Amygdala (tissue), 56 donors: ENCODE data around the gene TXNDC17.
A peak's percentile ranks its signal among the peaks of the same experiment; 100 is the strongest.
"Not testable (repeated sequence)": the region's sequence is repeated elsewhere in the genome, so short reads cannot be mapped to it uniquely, and the experiment has no call there.

Source experiments
- DNase-seq, 56 donors: peaks; one replicate each; lab custom pipeline; 2025; lab: John Stamatoyannopoulos, UW

TXNDC17 gene

DNA sequence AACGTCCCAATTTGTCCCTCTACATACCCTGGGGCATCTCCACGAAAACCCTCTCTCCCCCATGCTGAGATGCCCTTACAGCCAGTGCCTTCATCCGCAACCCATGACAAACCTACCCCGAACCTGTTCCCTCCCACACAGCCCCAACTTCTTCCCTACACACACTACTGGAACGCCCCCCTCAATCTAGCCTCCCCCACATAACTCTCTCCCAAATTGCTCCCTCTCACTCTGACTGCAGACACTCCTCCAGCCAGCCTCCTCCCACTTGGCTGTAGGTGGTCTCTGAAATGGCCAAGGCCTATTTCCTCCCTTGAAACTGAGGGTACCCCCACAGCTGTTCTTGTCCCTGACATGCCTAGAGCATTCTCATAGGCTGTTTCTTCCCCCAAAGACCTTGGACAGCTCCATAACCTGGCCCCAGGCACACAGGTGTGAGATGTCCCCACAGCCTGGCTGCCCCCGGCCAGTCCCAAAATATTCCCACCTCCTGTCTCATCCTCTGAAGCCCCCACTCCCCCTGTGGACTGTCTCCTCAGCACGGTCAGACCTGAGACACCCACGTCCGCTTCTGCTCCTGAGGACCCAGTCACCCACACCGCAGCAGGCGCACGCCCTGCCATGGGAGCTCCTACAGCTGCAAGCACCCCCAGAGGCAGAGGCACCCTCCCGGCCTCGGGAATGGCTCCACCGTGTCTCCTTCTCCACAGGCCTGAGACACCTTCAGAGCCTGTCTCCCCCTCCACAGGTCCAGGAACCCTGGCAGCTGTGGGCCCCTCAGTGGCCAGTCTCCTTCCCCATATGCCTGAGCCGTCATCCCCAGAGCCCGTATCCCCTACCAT lies 4.0 kb upstream of the TXNDC17 start:
- DNase-seq, result no peak

DNA sequence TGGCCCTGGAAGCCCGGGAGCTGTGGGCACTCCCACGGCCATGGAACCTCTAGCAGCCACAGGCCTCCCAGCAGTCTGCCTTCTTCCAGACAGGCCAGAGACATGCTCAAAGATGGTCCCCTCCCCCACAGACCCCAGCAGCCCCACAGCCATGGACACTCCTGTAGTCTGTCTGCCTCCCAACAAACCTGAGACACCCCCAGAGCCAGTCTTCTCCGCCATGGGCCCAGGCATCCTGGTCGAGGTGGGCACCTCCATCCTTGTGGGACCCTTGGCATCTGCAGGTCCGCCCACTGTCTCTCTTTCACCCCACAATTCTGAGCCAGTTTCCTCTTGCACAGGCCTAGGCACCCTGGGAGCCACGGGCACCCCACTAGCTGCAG lies 3.4 kb upstream of the TXNDC17 start:
- DNase-seq, result no peak

DNA sequence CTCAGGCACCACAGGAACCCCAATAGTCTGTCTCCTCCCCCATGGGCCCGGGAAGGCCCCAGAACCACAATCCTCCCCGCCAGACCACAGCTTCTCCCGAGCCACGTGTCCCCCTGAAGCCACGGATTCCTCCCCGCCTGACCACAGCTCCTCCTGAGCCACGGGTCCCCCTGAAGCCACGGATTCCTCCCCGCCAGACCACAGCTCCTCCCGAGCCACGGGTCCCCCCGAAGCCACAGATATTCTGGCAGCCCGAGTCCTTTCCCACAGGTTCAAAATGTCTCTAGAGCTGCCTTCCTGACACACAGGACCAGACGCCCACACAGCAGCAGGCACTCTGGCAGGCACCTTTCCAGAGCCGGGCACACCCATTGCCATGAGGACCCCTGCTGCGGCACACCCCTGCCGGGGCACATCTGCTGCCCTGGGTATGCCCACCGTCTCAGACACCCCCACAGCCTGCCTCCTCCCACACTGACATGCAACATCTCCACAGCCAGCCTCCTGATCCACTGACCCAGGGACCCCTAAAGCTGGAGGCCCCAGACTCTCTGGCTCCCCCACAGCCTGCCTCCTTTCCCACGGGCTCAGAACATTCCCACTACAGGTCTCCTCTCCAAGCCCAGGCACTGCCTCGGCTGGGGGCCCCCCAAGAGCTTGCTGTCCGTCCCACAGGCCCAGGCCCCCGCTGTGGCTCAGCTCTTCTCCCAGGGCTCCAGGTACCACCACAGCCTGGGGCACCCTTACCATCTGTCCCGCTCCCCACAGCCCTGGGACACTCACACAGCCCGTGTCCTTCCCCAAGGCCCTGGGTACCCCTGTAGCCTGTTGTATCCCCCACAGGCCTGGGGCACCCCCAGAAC lies 2.6 kb upstream of the TXNDC17 start:
- no peak for DNase-seq

DNA sequence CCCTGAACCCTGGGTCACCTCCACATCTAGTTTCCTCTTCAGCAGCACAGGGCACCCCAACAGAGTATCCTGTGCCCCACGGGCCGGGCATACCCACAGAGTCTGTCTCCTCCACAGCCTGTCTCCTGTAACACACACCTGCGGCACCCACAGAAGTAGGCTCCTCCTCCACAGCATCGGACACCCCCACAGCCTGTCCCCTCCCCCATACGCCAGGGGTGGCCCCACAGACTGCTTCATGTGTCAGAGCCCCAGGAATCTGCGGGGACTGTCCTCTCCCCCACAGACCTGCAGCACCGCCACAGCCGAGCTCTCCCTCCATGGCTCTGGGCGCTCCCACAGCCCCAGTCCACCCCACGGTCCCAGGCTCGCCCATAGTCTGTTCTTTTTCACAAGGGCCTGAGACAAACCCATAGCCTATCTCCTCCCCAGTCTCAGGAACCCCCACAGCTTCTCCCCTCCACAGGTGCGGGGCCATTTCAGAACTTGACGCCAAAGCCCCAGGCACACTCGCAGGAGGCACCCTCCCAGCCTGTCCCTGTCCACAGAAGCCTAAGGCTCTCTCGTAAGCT lies 1.8 kb upstream of the TXNDC17 start:
- DNase-seq, result peak in 1 of 56 donors; percentile 11

DNA sequence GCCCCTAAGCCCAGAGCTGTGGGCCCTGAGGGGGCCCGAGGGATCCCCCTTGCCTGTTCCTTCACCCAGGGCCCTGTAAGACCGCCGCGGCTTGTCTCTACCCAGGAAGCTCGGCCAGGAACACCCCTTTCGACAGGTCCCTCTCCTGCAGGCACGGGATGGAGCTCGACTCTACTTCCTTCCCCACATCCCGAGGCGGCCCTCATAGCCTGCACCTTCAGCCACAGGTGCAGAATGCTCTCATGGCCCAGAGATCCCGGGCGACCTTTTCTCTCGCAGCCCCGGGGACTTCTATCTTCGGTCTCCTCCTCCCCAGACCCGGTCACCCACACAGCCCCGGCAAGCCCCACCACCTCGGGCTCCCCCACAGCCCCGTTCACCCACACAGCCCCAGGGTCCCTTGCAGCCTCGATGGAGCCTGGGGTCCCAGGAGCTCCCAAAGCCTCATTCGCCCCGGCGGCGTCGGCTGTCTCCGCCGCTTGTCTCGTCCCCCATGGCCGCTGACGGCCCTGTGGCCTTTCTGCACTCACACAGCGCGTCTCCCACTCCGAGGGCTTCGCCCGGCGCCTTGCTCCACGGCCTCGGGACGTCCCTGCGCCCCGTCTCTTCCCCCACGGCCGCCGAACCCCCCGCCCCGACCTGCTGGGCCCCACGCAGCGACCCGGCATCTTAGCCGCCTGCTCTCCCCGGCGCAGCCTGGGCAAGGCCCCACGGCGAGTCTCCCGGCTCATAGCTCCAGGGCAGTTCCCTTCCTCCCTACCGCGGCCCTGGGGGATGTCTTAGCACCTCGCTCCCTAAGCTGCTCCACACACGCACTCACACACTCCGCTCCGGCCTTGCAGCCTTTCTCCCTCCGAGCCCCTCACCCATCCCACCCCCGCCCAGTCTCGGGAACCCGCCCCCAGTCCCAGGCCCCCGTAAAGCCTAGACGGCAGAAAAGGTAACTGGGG lies 999 bp upstream of the TXNDC17 start:
- DNase-seq, result peak in 2 of 56 donors; percentile 75 to 81

DNA sequence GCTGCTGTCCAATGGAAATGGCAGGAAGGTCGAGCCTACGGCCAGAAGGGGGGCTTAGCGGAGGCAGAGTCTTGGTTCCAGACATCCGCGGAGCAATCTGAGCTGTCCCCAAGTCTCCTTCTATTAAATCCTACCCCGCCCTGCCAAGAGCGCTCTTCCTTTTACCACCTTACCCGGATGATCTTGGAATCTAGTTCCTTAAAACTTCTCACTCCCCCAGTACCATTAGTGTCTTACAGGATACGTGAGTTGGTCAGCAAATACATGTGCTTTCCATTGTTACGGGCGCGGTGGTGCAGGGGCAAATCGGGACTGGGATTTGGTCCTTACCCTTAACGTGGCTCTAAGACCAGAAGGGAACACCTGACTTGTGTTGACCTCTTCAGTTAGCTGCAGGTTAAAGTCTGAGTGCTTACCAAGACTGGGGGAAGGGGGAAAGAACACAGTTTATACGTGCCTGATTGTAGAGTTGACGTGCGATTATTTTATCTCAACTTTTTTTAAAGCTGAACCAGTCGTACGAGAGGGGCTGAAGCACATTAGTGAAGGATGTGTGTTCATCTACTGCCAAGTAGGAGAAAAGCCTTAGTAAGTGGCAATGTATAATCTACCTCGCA lies 495 bp downstream of the TXNDC17 start:
- peak in 1 of 56 donors; percentile 57 for DNase-seq

DNA sequence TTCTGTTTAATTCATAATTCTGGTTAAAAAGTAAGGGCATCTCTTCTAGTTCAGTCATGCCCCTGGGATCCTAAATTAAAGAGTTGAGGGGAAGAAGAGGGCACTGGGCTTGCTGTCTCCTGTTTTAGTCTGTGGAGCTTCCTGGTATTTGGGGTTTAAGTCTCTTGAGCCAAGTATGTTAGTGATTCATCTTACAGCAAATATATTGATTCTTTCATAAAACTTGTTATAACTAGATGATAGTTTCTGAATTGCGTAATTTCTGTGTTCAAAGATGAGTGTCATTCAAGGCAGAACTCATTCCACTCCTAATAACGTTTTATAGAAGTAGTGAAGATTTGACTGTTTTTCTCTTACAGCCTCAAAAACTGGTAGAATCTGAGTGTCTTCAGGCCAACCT lies 1.7 kb downstream of the TXNDC17 start:
- no peak for DNase-seq

DNA sequence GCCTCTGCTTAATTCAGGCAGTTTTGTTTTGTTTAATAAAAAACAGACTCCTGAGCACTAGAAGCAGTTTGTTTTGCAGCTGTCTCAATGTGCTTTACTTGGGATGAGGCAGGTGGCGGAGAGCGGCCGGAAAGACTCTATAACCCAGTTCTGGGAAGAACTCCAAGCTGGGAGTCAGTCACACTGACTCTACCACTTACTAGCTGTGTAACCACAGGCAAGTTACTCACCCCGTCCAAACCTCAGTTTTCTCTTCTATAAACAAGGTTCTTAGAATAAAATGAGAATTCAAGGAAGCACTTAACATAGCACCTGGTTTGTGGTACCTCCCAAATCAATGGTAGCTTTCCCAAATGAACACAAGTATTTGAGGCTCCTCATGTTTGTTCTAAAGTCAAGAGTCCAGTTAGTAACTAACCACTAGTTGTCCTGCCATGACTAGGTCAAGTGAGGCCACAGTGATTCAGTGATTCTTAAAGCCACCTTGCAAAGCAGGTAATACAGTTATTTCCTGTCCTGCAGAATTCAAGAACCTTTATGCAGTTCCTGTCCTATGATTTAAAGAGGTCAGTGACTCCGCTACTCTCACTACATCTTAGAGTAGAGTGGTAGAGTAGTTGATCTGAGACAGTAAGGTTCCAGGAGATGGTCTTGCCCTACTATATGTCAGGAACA lies 2.7 kb downstream of the TXNDC17 start:
- no peak for DNase-seq

DNA sequence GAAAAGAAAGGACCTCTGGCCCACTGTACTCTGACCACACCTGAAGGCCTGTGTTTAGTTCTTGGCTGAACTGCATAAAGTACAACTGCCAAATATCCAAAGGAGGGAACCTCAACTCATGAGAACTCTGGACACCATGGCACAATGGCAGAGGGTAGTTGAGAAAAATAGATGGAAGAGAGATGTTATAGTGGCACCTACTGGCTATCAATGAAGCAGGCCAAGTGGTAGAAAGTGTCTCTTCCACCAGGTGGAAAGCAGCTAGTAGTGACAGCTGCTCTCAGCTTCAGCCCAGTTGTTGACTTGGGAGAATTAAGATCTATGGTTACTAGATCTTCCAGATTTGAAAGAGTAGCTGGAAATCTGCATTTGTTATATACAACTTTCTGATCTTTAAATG lies 7.3 kb downstream of the TXNDC17 start:
- DNase-seq, result no peak

DNA sequence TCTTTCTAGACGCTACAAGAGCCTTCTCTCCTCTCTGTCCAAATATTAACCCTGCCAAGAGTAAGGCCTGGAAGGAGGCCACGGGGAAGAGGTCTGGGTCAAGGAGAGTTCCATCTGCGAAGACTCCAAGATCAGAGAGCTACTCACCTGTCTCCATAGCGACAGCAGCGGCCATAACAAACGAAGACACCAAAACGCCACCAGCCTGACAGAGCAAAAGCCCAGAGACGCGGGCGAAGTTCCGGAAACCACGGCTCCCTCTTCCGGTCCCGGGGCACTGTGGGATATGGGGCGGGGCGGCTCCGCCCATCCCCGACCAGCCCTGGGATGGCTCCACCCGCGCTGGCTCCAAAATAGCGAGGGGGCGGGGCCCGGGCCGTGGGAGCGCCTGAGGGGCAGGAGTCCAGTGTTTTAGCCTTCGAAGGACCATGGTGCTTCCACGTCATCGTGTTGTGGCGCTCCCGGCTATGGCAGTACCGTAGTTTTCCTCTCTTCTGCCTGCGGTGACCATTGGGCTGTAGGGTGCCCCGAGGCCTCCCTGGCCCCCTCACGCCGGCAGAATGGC lies 10.6 kb downstream of the TXNDC17 start, which contains the start of the genes C17orf100 and MED31:
TSS of gene C17orf100 (plus strand) at position 409 of the 565 bp plus-strand sequence. CDS start at position 561, 152 bp downstream.
TSS of gene MED31 (minus strand) at position 252 of the 565 bp plus-strand sequence. CDS start at position 175, 77 bp downstream.
- DNase-seq, result peak in 55 of 56 donors; percentile 24 to 95 (median 88)

DNA sequence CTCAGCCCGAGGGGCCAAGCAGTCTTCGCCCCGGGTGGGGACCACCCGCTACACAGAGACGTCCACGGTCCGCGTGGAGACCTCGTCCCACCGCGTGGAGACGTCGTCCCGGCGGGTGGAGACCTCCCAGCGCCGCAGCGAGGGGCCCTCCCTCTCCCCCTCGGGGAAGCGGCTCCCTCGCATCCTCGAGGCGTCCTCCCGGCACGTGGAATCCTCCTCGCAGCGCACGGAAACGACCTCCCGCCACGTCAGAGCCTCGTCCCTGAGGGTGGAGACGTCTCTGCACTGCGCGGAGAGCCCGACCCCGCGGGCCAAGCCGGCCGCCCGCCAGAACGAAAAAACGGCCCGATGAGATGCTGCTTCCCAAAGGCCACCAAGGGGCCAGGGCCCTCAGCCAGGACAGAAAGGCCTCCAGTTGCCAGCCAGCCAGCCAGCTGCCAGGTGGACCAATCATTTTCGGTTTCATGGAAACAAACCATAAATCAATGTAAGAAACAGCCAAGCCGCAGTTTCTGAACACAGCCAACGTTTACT lies 11.1 kb downstream of the TXNDC17 start:
- DNase-seq, result peak in 2 of 56 donors; percentile 37 to 64

DNA sequence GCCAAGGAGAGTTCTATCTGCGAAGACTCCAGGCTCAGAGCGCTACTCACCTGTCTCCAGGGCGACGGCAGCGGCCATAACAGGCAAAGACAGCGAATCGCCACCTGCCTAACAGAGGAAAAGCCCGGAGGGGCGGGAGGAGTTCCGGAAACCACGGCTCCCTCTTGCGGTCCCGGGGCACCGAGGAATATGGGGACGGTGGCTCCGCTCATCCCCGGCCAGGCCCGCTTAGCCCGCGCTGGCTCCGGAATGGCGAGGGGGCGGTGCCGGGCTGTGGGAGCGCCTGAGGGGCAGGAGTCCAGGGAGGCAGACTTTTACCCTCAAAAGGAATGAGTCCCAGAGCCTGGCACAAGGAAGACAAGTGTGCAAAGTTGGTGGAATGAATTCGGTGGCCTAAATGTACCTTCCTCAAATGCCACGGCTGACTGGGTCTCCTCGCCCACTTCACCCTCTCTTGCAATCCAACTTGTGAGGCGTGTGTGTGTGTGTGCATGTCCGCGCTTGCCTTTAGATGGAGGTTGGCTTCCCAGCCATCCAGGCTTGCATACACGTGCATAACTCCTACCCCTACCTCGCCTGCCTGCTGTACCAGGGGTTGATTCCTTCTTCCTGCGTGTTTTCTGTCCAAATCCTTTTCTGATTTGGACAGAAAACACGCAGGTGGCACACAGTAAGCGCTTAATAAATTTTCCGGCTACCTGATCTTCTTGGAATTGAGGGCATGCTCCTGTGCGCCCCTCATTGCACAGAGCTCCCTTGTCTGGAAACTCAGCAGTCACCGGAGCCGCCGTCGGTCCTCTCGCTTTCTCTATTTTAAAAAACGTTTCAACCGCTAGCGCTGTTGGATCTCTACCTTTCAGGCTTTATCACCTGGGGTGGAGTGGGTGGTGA lies 14.2 kb downstream of the TXNDC17 start:
- DNase-seq, result peak in 1 of 56 donors; percentile 30

DNA sequence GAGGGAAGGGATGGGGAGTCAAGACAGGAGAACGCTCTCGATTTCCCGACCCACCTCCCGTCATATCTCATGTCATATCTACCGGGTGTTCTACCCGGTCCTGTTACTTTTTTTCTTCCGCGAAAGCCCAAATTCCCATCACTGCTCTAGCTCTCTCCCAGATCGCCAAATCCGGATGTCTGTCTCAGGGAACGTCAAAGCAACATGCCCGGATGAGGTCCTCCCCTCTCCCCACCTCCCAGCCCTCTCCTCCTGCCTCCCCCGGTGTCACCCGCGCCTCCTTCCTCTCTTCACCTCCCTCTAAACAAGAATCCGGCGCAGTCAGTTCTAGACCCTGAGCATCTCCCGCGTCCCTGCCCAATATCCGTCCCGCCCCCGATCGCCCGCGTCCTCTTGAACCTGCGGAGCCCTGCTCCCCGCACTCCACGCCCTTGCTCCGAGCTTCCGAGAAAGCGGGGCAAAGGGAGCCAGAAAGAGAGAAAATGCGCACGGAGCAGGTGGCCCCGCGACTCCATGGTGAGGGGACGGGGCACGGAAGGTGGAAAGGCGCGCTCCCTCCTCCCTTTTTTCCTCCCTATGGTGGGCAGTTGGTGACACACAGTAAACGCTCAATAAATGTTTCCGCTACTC lies 15.0 kb downstream of the TXNDC17 start:
- not testable (repeated sequence) for DNase-seq

DNA sequence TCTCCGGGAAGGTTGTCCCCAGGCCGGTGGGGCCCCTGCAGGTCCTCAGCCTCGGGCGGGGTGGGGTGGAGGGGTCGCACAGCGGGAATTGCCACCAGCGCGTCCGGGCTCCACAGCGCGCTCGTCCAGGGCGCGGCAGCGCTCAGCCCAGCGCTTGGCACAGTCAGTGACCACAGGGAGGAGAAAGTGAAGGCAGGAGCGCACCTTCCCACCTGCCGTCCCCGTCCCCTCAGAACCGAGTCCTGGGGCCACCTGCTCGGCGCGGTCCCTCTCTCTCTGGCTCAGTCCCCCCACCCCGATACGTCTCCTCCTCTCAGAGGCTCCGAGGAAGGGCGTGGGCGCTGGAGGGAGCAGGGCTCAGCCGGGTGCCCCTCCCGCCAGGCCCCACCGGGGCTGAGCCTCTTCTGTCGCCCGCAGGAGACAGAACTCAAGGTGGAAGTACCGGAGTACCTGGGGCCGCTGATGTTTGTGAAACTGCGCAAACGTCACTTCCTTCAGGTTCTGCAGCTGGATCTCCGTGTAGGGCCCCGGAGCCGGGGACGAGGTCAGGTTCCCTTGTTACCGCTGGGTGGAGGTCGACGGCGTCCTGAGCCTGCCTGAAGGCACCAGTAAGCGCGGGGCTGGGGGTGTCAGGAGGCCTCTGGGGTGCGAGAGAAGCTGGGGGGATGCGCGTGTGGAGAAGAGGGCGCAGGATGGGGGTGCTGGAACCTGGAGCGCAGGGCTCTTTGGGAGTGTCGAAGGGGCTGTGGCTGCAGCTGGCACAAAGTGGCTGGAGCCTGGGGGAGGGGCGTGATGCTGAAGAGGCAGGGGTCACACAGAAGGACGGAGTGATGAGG lies 16.2 kb downstream of the TXNDC17 start:
- not testable (repeated sequence) for DNase-seq

DNA sequence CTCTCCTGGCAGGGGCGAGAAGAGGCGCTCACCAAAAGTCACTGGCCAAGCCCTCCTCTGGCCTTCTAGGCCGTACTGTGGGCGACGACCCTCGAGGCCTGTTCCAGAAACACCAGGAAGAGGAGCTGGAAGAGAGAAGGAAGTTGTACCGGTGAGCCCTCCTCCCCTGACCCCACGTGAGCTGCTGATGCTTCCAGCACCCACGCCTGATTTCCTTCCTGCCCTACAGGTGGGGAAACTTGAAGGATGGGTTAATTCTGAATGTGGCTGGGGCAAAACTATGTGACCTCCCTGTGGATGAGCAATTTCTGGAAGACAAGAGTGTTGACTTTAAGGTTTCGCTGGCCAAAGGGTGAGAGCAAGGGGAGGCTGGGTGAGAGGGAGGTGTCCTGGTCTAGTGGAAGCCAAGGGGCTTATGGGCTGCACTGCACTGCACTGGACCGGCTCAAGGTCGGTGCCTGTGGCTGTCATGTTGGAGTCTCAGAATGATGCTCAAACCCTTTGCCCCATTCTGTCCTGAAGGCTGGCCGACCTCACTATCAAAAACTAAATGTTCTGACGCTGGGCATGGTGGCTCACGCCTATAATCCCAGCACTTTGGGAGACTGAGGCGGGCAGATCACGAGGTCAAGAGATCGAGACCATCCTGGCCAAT lies 16.9 kb downstream of the TXNDC17 start:
- no peak for DNase-seq
